HCT116 (cell line): ENCODE results near the gene SLC25A41.

Experiments used
- EGR1 ChIP-seq: IDR thresholded peaks from 2 replicates; pipeline ENCODE4 v1.6.1; 2012; ENCODE audit warnings: low read depth
- EZH2phosphoT487 ChIP-seq: fragments of 200-600 bp; IDR thresholded peaks from 2 replicates; pipeline ENCODE4 v1.6.1; 2018; ENCODE audit warnings: antibody characterized with exemption, borderline replicate concordance
- POLR2A ChIP-seq: IDR thresholded peaks from 2 replicates; pipeline ENCODE4 v1.7.0; 2011; ENCODE audit warnings: borderline replicate concordance; ENCODE audit not compliant: insufficient read depth, insufficient read length; ENCODE audit errors: extremely low read depth
- POLR2AphosphoS5 ChIP-seq: IDR thresholded peaks from 2 replicates; pipeline ENCODE4 v1.6.1; 2011; ENCODE audit warnings: mild to moderate bottlenecking, low read depth, low read length, moderate library complexity
- RAD21 ChIP-seq: IDR thresholded peaks from 2 replicates; pipeline ENCODE4 v1.6.1; 2012; ENCODE audit warnings: low read depth, mild to moderate bottlenecking
- TF ChIP-seq, protein P1 (sequence below), 3 experiments: fragments of 200-600 bp in 1 of 3; sonication (generic) in 1 of 3; IDR thresholded peaks in 2 of 3; conservative IDR thresholded peaks in 1 of 3; 2 replicates each; pipeline ENCODE4 v1.5.1; 2012 to 2017; ENCODE audit warnings: low read depth in 2 of 3, low read length in 2 of 3, antibody characterized with exemption in 1 of 3, borderline replicate concordance in 1 of 3, control low read depth in 1 of 3, mild to moderate bottlenecking in 1 of 3, mixed read lengths in 1 of 3, mixed run types in 1 of 3, moderate library complexity in 1 of 3; ENCODE audit not compliant: insufficient read depth in 1 of 3
- TF ChIP-seq, protein P2 (sequence below): IDR thresholded peaks from 2 replicates; pipeline ENCODE4 v1.6.1; 2012

DNA sequence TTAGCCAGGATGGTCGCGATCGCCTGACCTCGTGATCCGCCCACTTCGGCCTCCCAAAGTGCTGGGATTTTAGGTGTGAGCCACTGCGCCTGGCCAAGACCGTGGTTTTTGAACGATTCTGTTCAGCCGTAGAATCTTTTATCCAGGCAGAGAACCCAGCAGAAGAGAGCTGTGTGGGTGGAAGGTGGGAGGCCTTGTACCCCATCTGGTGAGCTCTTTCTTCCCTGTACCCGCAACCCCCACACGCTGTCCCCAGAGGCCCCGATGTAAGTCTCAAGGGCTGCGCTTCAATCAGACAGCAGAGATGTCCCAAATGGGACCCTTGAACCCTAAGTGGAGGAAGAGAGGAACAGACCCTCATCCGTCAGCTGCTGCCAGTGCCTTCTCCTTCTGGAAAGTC is 22.4 kb upstream of the SLC25A41 start:
- no peak for TF ChIP-seq POLR2AphosphoS5
- TF ChIP-seq, protein P1, sequence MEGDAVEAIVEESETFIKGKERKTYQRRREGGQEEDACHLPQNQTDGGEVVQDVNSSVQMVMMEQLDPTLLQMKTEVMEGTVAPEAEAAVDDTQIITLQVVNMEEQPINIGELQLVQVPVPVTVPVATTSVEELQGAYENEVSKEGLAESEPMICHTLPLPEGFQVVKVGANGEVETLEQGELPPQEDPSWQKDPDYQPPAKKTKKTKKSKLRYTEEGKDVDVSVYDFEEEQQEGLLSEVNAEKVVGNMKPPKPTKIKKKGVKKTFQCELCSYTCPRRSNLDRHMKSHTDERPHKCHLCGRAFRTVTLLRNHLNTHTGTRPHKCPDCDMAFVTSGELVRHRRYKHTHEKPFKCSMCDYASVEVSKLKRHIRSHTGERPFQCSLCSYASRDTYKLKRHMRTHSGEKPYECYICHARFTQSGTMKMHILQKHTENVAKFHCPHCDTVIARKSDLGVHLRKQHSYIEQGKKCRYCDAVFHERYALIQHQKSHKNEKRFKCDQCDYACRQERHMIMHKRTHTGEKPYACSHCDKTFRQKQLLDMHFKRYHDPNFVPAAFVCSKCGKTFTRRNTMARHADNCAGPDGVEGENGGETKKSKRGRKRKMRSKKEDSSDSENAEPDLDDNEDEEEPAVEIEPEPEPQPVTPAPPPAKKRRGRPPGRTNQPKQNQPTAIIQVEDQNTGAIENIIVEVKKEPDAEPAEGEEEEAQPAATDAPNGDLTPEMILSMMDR (IDR thresholded peaks at IDR 0.05 in 2 of 3, conservative IDR thresholded peaks at IDR 0.05 in 1 of 3; ENCODE audit: borderline replicate concordance in 1 of 3, insufficient read depth in 1 of 3, low read depth in 2 of 3, low read length in 2 of 3) = no peak
- TF ChIP-seq EGR1 = no peak
- TF ChIP-seq RAD21 = no peak
- TF ChIP-seq EZH2phosphoT487 = no peak
- TF ChIP-seq POLR2A = no peak
- TF ChIP-seq, protein P2, sequence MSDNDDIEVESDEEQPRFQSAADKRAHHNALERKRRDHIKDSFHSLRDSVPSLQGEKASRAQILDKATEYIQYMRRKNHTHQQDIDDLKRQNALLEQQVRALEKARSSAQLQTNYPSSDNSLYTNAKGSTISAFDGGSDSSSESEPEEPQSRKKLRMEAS = no peak
